HCT116 (cell line): ENCODE results near the gene YWHAQ. TPM values are rescaled to one million over a fixed set of nuclear protein-coding genes. Genes with fewer than 3 reads are reported as not detected.

Source experiments
- ATAC-seq: fragments of 200-7000 bp; cut with Tn5 transposase; 2 replicates; pipeline ENCODE4 v1.9.1; 2020; ENCODE audit warnings: mild to moderate bottlenecking, moderate library complexity
- BruUV-seq: library from RNA; stranded (reverse); fragments of 400-500 nt; replicated peaks from 2 replicates; lab custom pipeline; 2021; lab: Mats Ljungman, UMichigan
- CTCF ChIA-PET: fragments of 300-600 bp; sonication (Branson Sonifier 250); formaldehyde crosslinking; loops from one replicate; lab custom pipeline; 2021; ENCODE audit warnings: antibody characterized with exemption; lab: Charles Lee
- POLR2A ChIA-PET: fragments of 300-600, 350-600 bp; sonication (Branson Sonifier 250); formaldehyde crosslinking; loops from one replicate; lab custom pipeline; 2021; ENCODE audit warnings: antibody characterized with exemption; lab: Charles Lee
- RAD21 ChIA-PET, 2 experiments: fragments of 300-600 bp; sonication (Branson Sonifier 250); formaldehyde crosslinking; loops; one replicate each; lab custom pipeline; 2023; ENCODE audit warnings: low total read pairs in 2 of 2; ENCODE audit not compliant: uncharacterized antibody in 2 of 2, unreplicated experiment in 2 of 2, low non-redundant PET in 1 of 2; lab: Charles Lee
- DNase-seq: peaks from one replicate; pipeline ENCODE4 v3.0.0-alpha.2; 2010; ENCODE audit warnings: low read depth, low spot score
- H2AFZ ChIP-seq: fragments of 200-600 bp; shearing (Covaris generic), sonication (generic); 2 replicates; pipeline ENCODE4 v1.6.1; 2017; ENCODE audit warnings: low read depth, mixed run types, mixed read lengths, antibody characterized with exemption, low read length; ENCODE audit not compliant: poor library complexity, severe bottlenecking
- H3K27ac ChIP-seq: 2 replicates; pipeline ENCODE4 v1.5.1; 2012; ENCODE audit warnings: low read depth, low read length
- H3K27me3 ChIP-seq: fragments of 200-600 bp; sonication (generic); 2 replicates; pipeline ENCODE4 v1.6.1; 2016; ENCODE audit warnings: mixed run types, low read length, mixed read lengths; ENCODE audit not compliant: insufficient read depth
- H3K36me3 ChIP-seq, 2 experiments: fragments of 200-500 bp in 1 of 2; fragments of 200-600 bp in 1 of 2; sonication (Bioruptor generic) in 1 of 2; sonication (generic) in 1 of 2; 2 replicates each; pipeline versions ENCODE4 v1.5.1 to v1.6.1; 2014 to 2016; ENCODE audit warnings: low read length in 2 of 2, inconsistent platforms in 1 of 2, mixed read lengths in 1 of 2, mixed run types in 1 of 2; ENCODE audit not compliant: insufficient read depth in 2 of 2, control insufficient read depth in 1 of 2
- H3K4me1 ChIP-seq, 2 experiments: fragments of 200-600 bp in 1 of 2; sonication (generic) in 1 of 2; 2 replicates each; pipeline versions ENCODE4 v1.5.1 to v1.6.1; 2012 to 2017; ENCODE audit warnings: low read length in 2 of 2, inconsistent platforms in 1 of 2, mild to moderate bottlenecking in 1 of 2, mixed read lengths in 1 of 2, mixed run types in 1 of 2, moderate library complexity in 1 of 2; ENCODE audit not compliant: insufficient read depth in 2 of 2, control insufficient read depth in 1 of 2
- H3K4me2 ChIP-seq: fragments of 200-600 bp; sonication (generic); 2 replicates; pipeline ENCODE4 v1.6.1; 2017; ENCODE audit warnings: mixed run types, low read length, mixed read lengths
- H3K4me3 ChIP-seq, 2 experiments: fragments of 200-600 bp in 1 of 2; sonication (generic) in 1 of 2; replicated peaks in 1 of 2; 2 replicates each; pipeline ENCODE4 v1.5.1; 2011 to 2016; ENCODE audit warnings: low read length in 2 of 2, control low read depth in 1 of 2, low read depth in 1 of 2, mild to moderate bottlenecking in 1 of 2, mixed read lengths in 1 of 2, mixed run types in 1 of 2
- H3K79me2 ChIP-seq: fragments of 200-600 bp; sonication (generic); 2 replicates; pipeline ENCODE4 v1.6.1; 2017; ENCODE audit warnings: mild to moderate bottlenecking, mixed run types, low read length, moderate library complexity, mixed read lengths; ENCODE audit not compliant: insufficient read depth
- H3K9ac ChIP-seq: fragments of 200-600 bp; sonication (generic); 2 replicates; pipeline ENCODE4 v1.6.1; 2016; ENCODE audit warnings: low read length, mixed read lengths
- H3K9me2 ChIP-seq: fragments of 200-600 bp; sonication (generic), shearing (Covaris generic); 2 replicates; pipeline ENCODE4 v1.6.1; 2017; ENCODE audit warnings: mixed run types, mild to moderate bottlenecking, moderate library complexity; ENCODE audit not compliant: insufficient read depth
- H3K9me3 ChIP-seq, 2 experiments: fragments of 200-500 bp in 1 of 2; fragments of 200-600 bp in 1 of 2; sonication (Bioruptor generic) in 1 of 2; sonication (generic) in 1 of 2; 2 replicates each; pipeline ENCODE4 v1.6.1; 2014 to 2017; ENCODE audit warnings: low read length in 2 of 2, mixed read lengths in 2 of 2, inconsistent platforms in 1 of 2, low read depth in 1 of 2, mild to moderate bottlenecking in 1 of 2, mixed run types in 1 of 2, moderate library complexity in 1 of 2; ENCODE audit not compliant: control insufficient read depth in 1 of 2, insufficient read depth in 1 of 2
- H4K20me1 ChIP-seq: fragments of 200-600 bp; sonication (generic), shearing (Covaris generic); 2 replicates; pipeline ENCODE4 v1.6.1; 2017; ENCODE audit warnings: mixed run types, mild to moderate bottlenecking, moderate library complexity; ENCODE audit not compliant: insufficient read depth
- CTCF ChIP-seq, 3 experiments: fragments of 200-600 bp in 1 of 3; sonication (generic) in 1 of 3; IDR thresholded peaks in 2 of 3; conservative IDR thresholded peaks in 1 of 3; 2 replicates each; pipeline ENCODE4 v1.5.1; 2012 to 2017; ENCODE audit warnings: low read depth in 2 of 3, low read length in 2 of 3, antibody characterized with exemption in 1 of 3, borderline replicate concordance in 1 of 3, control low read depth in 1 of 3, mild to moderate bottlenecking in 1 of 3, mixed read lengths in 1 of 3, mixed run types in 1 of 3, moderate library complexity in 1 of 3; ENCODE audit not compliant: insufficient read depth in 1 of 3
- EZH2 ChIP-seq: fragments of 200-600 bp; sonication (generic); IDR thresholded peaks from 2 replicates; pipeline ENCODE4 v1.6.1; 2017; ENCODE audit warnings: antibody characterized with exemption, mixed run types
- EZH2phosphoT487 ChIP-seq: fragments of 200-600 bp; IDR thresholded peaks from 2 replicates; pipeline ENCODE4 v1.6.1; 2018; ENCODE audit warnings: antibody characterized with exemption, borderline replicate concordance
- POLR2A ChIP-seq: IDR thresholded peaks from 2 replicates; pipeline ENCODE4 v1.7.0; 2011; ENCODE audit warnings: borderline replicate concordance; ENCODE audit not compliant: insufficient read depth, insufficient read length; ENCODE audit errors: extremely low read depth
- RAD21 ChIP-seq: IDR thresholded peaks from 2 replicates; pipeline ENCODE4 v1.6.1; 2012; ENCODE audit warnings: low read depth, mild to moderate bottlenecking
- SIN3A ChIP-seq: IDR thresholded peaks from 2 replicates; pipeline ENCODE4 v1.6.1; 2012; ENCODE audit warnings: low read depth
- SP1 ChIP-seq: IDR thresholded peaks from 2 replicates; pipeline ENCODE4 v1.6.1; 2012; ENCODE audit warnings: low read depth
- intact Hi-C: fragments of 100-400 bp; cut with micrococcal nuclease; formaldehyde crosslinking; loops from 2 replicates; pipeline ENCODE4 v1.10.0; 2022
- total RNA-seq: library from RNA; stranded (reverse); gene quantifications from one replicate; pipeline ENCODE4 v1.2.1, GENCODE V29; 2021; ENCODE audit not compliant: unreplicated experiment
- TF ChIP-seq, protein P1 (sequence below): IDR thresholded peaks from 2 replicates; pipeline ENCODE4 v1.6.1; 2012

YWHAQ gene
- total RNA-seq, 1 experiment from 2014 or later, result 365 TPM

GRCh38 chr2:9631553-9631819 lies 689 bp upstream of the YWHAQ start:
- Histone ChIP-seq H3K4me2 (peak overlapping the region; percentile 78), H3K27ac (no peak overlapping the region)

More at GRCh38 chr2:9631553-9631819, 689 bp upstream of the YWHAQ start:
- ChIA-PET RAD21 (no interaction called here), CTCF (no interaction called here), POLR2A (interaction anchor here (0.8 to 2.5 kb wide), 11 partner anchors 8 to 139 kb away, joined by 3 to 10 read pairs (median 5); partner anchors contain the start of gene ADAM17)
- TF ChIP-seq SIN3A (no peak), EZH2phosphoT487 (no peak), SP1 (no peak), POLR2A (no peak), EZH2 (no peak), RAD21 (no peak), CTCF (IDR thresholded peaks at IDR 0.05 in 2 of 3, conservative IDR thresholded peaks at IDR 0.05 in 1 of 3; ENCODE audit: borderline replicate concordance in 1 of 3, insufficient read depth in 1 of 3, low read depth in 2 of 3, low read length in 2 of 3) (no peak)
- TF ChIP-seq, protein P1, sequence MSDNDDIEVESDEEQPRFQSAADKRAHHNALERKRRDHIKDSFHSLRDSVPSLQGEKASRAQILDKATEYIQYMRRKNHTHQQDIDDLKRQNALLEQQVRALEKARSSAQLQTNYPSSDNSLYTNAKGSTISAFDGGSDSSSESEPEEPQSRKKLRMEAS, result no peak
- TF ChIP-seq, all 23 proteins: peak for 0
- ATAC-seq (no peak), DNase-seq (no peak)
- Histone ChIP-seq H3K4me1 (peaks cover 12 to 31% of the 10 kb centered on the region in 2 experiments; a peak in 3 of 4 replicates), H3K27me3 (no peaks in the 10 kb centered on the region), H3K9me2 (no peaks in the 10 kb centered on the region), H3K36me3 (peaks cover 6 to 26% of the 10 kb centered on the region in 2 experiments), H3K9ac (peak overlapping the region; percentile 37), H2AFZ (peak overlapping the region; percentile 69), H3K9me3 (no peaks in the 10 kb centered on the region), H3K4me3 (peak overlapping the region; percentile 31 to 53), H4K20me1 (peaks cover 19% of the 10 kb centered on the region; the same call in 1 of the 2 replicates), H3K79me2 (peaks cover 39% of the 10 kb centered on the region)
- BruUV-seq, result TSS peak; percentile 77
- intact Hi-C loops, result loop anchor here (2.0 to 5.0 kb wide), 2 partner anchors 73 to 121 kb away; no protein-coding TSS in a partner anchor
